ENCODE measurements around the gene AIFM3.

AIFM3 gene

DNA sequence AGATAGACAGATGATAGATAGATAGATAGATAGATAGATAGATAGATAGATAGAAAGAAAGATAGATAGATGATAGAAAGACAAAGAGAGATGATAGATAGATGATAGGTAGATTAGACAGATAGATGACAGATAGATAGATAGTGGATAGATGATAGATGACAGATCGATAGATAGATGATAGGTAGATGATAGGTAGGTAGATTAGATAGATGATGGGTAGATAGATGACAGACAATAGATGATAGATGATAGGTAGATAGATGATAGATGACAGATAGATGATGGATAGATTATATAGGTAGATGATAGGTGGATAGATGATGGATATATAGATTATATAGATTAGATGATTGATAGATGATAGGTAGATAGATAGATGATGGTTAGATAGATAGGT lies 19.3 kb downstream of the AIFM3 start:
- peaks cover 28% of the 10 kb centered on the region for H3K79me2 ChIP-seq (ENCODE audit: insufficient read depth, low read length)
- H3K9ac ChIP-seq (ENCODE audit: low read depth, low read length), result no peak overlapping the region
- peaks cover 22% of the 10 kb centered on the region for H3K4me1 ChIP-seq (ENCODE audit: insufficient read depth, low read length)
- no peak overlapping the region for H3K27ac ChIP-seq (ENCODE audit: low read length)
- ATAC-seq (ENCODE audit: insufficient read depth, low read depth) (no peak), DNase-seq (no peak)
- H4K20me1 ChIP-seq (ENCODE audit: insufficient read depth, low read length), result no peaks in the 10 kb centered on the region
- H3K36me3 ChIP-seq (ENCODE audit: insufficient read depth, low read length), result peaks cover 60% of the 10 kb centered on the region
- no peak overlapping the region for H3K4me2 ChIP-seq (ENCODE audit: insufficient read depth, low read length)
- TF ChIP-seq CTCF (IDR thresholded peaks at IDR 0.05; ENCODE audit: borderline replicate concordance, extremely low read depth, low read length, poor library complexity, severe bottlenecking) (no peak), EZH2 (IDR thresholded peaks at IDR 0.05; ENCODE audit: borderline replicate concordance, low read depth, low read length, severe bottlenecking) (no peak)
- H3K9me3 ChIP-seq (ENCODE audit: insufficient read depth, low read length, severe bottlenecking), result no peaks in the 10 kb centered on the region
- H3K27me3 ChIP-seq (ENCODE audit: insufficient read depth, low read length, poor library complexity), result no peaks in the 10 kb centered on the region
- no peak overlapping the region for H2AFZ ChIP-seq (ENCODE audit: low read depth, low read length)
- H3K4me3 ChIP-seq (ENCODE audit: low read depth in 1 of 2, low read length in 2 of 2), result no peak overlapping the region

DNA sequence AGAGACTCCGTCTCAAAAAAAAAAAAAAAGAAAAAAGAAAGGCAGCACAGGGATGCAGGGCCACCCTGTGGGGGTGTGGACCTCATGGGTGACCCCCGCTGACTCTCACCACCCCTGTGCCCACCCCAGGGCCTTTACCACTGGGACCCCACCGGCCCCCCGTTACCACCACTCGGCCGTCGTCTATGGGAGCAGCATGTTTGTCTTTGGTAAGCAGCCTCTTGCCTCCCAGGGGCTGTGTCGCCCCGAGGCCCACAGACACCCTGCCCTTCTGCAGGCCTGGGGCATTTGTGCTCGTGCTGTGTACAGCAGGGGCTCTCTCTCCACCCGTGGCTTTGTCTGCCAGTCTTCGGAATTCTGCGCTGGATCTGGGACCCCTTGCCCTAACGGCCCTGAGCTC lies 20.3 kb downstream of the AIFM3 start:
- H3K36me3 ChIP-seq (ENCODE audit: insufficient read depth, low read length), result peaks cover 70% of the 10 kb centered on the region
- H4K20me1 ChIP-seq (ENCODE audit: insufficient read depth, low read length), result no peaks in the 10 kb centered on the region
- DNase-seq (no peak), ATAC-seq (ENCODE audit: insufficient read depth, low read depth) (no peak)
- no peak overlapping the region for H3K4me3 ChIP-seq (ENCODE audit: low read depth in 1 of 2, low read length in 2 of 2)
- H3K27ac ChIP-seq (ENCODE audit: low read length), result no peak overlapping the region
- H3K9ac ChIP-seq (ENCODE audit: low read depth, low read length), result no peak overlapping the region
- no peaks in the 10 kb centered on the region for H3K27me3 ChIP-seq (ENCODE audit: insufficient read depth, low read length, poor library complexity)
- peaks cover 17% of the 10 kb centered on the region for H3K4me1 ChIP-seq (ENCODE audit: insufficient read depth, low read length)
- TF ChIP-seq EZH2 (IDR thresholded peaks at IDR 0.05; ENCODE audit: borderline replicate concordance, low read depth, low read length, severe bottlenecking) (no peak), CTCF (IDR thresholded peaks at IDR 0.05; ENCODE audit: borderline replicate concordance, extremely low read depth, low read length, poor library complexity, severe bottlenecking) (no peak)
- H3K79me2 ChIP-seq (ENCODE audit: insufficient read depth, low read length), result peaks cover 18% of the 10 kb centered on the region
- H2AFZ ChIP-seq (ENCODE audit: low read depth, low read length), result no peak overlapping the region
- no peak overlapping the region for H3K4me2 ChIP-seq (ENCODE audit: insufficient read depth, low read length)
- no peaks in the 10 kb centered on the region for H3K9me3 ChIP-seq (ENCODE audit: insufficient read depth, low read length, severe bottlenecking)

DNA sequence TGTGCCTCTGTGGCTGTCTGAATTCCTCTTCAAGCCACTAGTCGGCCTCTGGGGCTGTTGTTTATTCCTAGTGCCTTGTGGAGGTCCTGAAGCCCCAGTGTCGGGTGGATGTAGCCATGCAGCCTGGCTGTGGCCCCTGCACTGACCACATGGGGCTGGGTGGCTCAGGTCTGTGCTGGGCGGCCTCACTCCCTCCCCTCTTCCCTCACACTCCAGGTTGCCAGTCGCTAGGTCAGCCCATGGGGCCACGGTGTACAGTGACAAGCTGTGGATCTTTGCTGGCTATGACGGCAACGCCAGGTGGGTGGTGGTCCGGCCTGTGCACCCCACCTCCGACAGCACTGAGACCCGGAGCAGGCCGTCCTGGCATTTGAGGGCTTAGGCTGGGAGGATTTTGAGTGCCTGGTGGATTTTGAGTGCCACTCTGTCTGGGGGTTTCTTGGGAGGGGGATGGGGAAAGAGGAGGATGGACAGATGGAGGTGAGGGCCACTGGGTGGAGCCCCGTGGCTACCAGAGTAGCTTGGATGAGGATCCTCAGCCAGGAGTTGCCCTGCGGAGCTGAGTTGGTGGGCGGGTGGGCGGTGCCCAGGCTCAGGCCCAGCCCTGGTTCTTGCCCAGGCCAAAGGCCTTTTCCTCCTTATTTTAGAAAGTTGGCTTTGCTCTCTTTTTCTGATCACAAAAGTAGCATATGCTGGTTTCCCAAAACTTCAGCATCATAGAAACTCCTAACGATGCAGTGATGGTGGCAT lies 21.7 kb downstream of the AIFM3 start:
- H3K9ac ChIP-seq (ENCODE audit: low read depth, low read length), result no peak overlapping the region
- no peak overlapping the region for H2AFZ ChIP-seq (ENCODE audit: low read depth, low read length)
- H3K36me3 ChIP-seq (ENCODE audit: insufficient read depth, low read length), result peaks cover 78% of the 10 kb centered on the region
- peaks cover 3% of the 10 kb centered on the region for H3K4me1 ChIP-seq (ENCODE audit: insufficient read depth, low read length)
- H3K9me3 ChIP-seq (ENCODE audit: insufficient read depth, low read length, severe bottlenecking), result no peaks in the 10 kb centered on the region
- no peak for TF ChIP-seq CTCF (IDR thresholded peaks at IDR 0.05; ENCODE audit: borderline replicate concordance, extremely low read depth, low read length, poor library complexity, severe bottlenecking)
- H3K27ac ChIP-seq (ENCODE audit: low read length), result no peak overlapping the region
- H3K4me3 ChIP-seq (ENCODE audit: low read depth in 1 of 2, low read length in 2 of 2), result no peak overlapping the region
- DNase-seq (no peak), ATAC-seq (ENCODE audit: insufficient read depth, low read depth) (no peak)
- H3K27me3 ChIP-seq (ENCODE audit: insufficient read depth, low read length, poor library complexity), result no peaks in the 10 kb centered on the region
- H3K4me2 ChIP-seq (ENCODE audit: insufficient read depth, low read length), result no peak overlapping the region
- peaks cover 5% of the 10 kb centered on the region; the same call in 1 of the 2 replicates for H3K79me2 ChIP-seq (ENCODE audit: insufficient read depth, low read length)
- no peaks in the 10 kb centered on the region for H4K20me1 ChIP-seq (ENCODE audit: insufficient read depth, low read length)
